BE2C (cell line): ENCODE data around the gene SAMSN1.

ENCODE experiments used
- DNase-seq: peaks from one replicate; pipeline ENCODE4 v3.0.0-alpha.2; 2020
- H3K27me3 ChIP-seq: fragments of 250-450 bp; sonication (Bioruptor Pico); 2 replicates; pipeline ENCODE4 v1.5.1; 2020; ENCODE audit warnings: mild to moderate bottlenecking
- H3K36me3 ChIP-seq: fragments of 250-450 bp; sonication (Bioruptor Pico); 2 replicates; pipeline ENCODE4 v1.5.1; 2020; ENCODE audit warnings: mild to moderate bottlenecking
- H3K4me1 ChIP-seq: fragments of 250-450 bp; sonication (Bioruptor Pico); 2 replicates; pipeline ENCODE4 v1.5.1; 2020
- H3K4me3 ChIP-seq: 2 replicates; pipeline ENCODE4 v1.5.1; 2011; ENCODE audit warnings: low read depth, low read length
- H3K9me3 ChIP-seq: fragments of 250-450 bp; sonication (Bioruptor Pico); 2 replicates; pipeline ENCODE4 v1.5.1; 2020
- TF ChIP-seq, protein P1 (sequence below): IDR thresholded peaks from 2 replicates; pipeline ENCODE4 v1.5.1; 2012; ENCODE audit warnings: mild to moderate bottlenecking, low read depth, low read length

SAMSN1 gene

DNA sequence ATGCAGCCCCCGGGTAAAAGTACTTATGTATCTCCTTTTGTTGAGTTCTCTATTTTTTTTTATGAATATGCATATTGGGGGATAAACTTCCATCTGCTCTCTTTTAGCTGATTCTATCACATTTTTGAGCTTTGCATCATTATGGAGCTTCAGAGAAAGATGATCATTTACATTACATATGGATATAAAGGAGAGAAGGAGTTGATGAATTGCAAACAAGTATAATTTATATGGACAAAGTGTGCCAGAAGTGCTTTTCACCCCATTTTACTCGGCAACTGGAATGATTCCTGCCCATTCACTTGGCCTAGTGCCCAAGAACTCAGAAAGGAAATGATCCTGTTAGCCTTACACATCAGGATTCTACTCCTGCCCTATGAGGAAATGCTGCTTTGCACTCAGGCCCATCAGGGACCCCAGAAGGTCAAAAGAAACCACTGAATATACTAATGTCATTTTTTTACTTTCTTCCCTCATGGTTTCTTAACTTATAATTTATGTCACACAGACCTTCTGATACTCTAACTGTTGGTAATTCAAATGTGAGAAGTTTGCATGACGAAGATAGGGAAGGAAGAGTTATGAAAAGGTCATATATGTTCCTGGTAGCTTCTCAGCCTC, 65.6 kb downstream of the SAMSN1 start:
- no peak for DNase-seq
- H3K4me3 ChIP-seq: no peak overlapping the region
- H3K27me3 ChIP-seq: no peaks in the 10 kb centered on the region
- no peaks in the 10 kb centered on the region for H3K4me1 ChIP-seq
- TF ChIP-seq, protein P1, sequence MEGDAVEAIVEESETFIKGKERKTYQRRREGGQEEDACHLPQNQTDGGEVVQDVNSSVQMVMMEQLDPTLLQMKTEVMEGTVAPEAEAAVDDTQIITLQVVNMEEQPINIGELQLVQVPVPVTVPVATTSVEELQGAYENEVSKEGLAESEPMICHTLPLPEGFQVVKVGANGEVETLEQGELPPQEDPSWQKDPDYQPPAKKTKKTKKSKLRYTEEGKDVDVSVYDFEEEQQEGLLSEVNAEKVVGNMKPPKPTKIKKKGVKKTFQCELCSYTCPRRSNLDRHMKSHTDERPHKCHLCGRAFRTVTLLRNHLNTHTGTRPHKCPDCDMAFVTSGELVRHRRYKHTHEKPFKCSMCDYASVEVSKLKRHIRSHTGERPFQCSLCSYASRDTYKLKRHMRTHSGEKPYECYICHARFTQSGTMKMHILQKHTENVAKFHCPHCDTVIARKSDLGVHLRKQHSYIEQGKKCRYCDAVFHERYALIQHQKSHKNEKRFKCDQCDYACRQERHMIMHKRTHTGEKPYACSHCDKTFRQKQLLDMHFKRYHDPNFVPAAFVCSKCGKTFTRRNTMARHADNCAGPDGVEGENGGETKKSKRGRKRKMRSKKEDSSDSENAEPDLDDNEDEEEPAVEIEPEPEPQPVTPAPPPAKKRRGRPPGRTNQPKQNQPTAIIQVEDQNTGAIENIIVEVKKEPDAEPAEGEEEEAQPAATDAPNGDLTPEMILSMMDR: no peak
- no peaks in the 10 kb centered on the region for H3K9me3 ChIP-seq
- H3K36me3 ChIP-seq: no peaks in the 10 kb centered on the region

DNA sequence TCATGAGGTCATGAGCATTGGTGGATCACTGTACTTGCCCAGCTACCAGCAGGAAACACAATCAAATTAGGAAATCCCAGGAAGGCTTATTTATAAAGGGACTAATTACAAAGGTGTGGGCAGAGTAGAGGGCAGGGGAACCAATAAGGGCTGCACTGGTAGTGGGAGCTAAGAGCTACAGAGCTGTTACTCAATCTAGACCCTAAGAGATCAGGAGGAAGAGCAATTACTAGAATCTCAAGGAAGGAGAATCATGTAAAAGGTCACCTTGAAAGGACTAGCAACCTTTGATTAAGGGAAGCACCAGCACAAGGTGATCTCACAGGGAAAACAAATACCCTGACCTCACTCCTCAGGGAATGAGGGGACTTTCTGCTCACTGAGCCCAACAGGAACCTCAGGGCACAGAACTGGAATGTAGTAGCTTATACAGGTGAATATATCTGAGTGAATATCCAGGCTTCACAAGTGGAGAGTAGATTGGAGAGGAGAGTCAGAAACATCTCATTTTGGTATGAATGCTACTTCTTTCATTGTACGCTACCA, 66.8 kb downstream of the SAMSN1 start:
- no peaks in the 10 kb centered on the region for H3K27me3 ChIP-seq
- DNase-seq: no peak
- no peaks in the 10 kb centered on the region for H3K36me3 ChIP-seq
- TF ChIP-seq, protein P1: no peak
- H3K4me3 ChIP-seq: no peak overlapping the region
- H3K4me1 ChIP-seq: no peaks in the 10 kb centered on the region
- H3K9me3 ChIP-seq: no peaks in the 10 kb centered on the region

DNA sequence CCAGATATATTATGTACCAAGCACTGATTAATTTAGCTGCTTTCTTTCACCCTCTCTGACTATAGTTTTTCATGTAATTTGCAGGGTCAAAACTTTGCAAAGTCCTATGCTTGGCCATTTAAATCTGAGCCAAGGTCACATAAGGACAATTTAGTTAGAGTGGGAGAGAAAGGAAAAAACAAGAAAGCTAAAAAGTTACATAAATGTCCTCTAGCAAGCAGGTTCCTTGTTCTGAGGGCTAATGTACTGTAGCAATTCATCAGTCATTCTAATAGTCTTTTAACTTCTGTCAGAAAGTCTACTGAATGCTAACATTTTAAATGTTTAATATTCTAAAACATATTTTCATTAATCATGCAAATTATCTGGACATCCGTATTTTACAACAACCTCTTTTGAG, 68.3 kb downstream of the SAMSN1 start:
- TF ChIP-seq, protein P1: no peak
- Histone ChIP-seq H3K4me1 (no peaks in the 10 kb centered on the region), H3K36me3 (no peaks in the 10 kb centered on the region), H3K4me3 (no peak overlapping the region), H3K27me3 (no peaks in the 10 kb centered on the region), H3K9me3 (no peaks in the 10 kb centered on the region)
- no peak for DNase-seq

DNA sequence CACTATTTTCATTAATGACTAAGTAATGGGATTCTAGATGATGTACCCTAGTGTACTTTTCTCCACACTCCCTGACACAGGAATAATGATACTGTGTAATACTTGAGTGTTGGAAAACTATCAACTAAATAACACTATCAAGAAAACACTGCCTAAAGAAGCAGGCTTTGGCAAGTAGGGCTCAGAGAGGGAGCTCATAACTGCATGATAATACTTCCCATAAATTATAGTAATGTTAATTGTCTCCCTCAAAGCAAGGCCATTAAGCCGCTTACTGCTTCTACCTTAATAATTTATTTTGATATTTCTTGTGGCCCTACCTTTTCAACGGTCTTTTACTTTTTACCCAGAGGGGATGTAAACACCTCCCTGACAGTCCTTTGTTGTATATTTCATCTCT, 69.0 kb downstream of the SAMSN1 start:
- H3K4me1 ChIP-seq: no peaks in the 10 kb centered on the region
- no peak for DNase-seq
- no peaks in the 10 kb centered on the region for H3K36me3 ChIP-seq
- H3K9me3 ChIP-seq: no peaks in the 10 kb centered on the region
- no peaks in the 10 kb centered on the region for H3K27me3 ChIP-seq
- TF ChIP-seq, protein P1: no peak
- H3K4me3 ChIP-seq: no peak overlapping the region

DNA sequence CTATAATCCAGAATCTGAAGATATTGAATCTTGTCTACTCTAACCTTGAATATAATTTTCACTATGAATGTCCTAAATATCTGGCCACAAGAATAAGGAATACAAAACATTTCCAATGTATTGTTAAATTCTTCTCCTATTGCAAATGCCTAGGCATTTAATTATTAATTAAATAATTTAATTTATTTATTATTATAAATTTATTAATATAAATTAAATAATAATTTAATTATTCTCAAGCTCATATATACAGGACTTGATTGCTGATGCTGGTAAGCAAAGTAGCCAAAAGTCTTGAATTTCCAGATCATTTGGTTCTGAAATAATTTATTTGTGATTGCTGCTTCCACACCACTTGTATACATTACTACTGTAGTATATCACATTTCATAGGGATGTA, 71.1 kb downstream of the SAMSN1 start:
- no peak for DNase-seq
- Histone ChIP-seq H3K27me3 (no peaks in the 10 kb centered on the region), H3K9me3 (no peaks in the 10 kb centered on the region), H3K4me1 (no peaks in the 10 kb centered on the region), H3K4me3 (no peak overlapping the region), H3K36me3 (no peaks in the 10 kb centered on the region)
- TF ChIP-seq, protein P1: no peak

DNA sequence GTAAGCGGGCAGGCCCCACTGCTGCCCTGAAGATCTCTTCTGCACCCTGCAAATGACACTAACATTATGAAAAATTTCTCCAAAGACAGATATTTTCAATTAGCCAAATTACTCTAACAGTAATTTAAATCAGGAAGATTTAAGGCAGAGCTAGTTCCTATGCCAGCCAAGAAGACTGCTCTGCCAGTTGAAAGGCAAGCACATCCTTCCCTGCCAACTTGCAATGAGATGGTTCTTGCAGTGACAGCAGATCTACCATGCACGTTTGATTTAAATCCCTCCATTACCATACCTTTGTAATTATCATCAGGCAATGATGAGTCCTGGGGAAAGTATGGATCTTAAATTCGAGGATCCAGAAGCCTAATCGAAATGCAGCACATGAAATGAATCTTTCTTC, 76.5 kb downstream of the SAMSN1 start:
- no peak for DNase-seq
- Histone ChIP-seq H3K4me1 (no peaks in the 10 kb centered on the region), H3K27me3 (no peaks in the 10 kb centered on the region), H3K9me3 (no peaks in the 10 kb centered on the region), H3K4me3 (no peak overlapping the region), H3K36me3 (no peaks in the 10 kb centered on the region)
- TF ChIP-seq, protein P1: no peak
